B cell (primary cell): Measurements from ENCODE around the gene NME1. TPM values are rescaled to one million over a fixed set of nuclear protein-coding genes. Genes with fewer than 3 reads are reported as not detected.

Experiments
- ATAC-seq: fragments of 200-7000 bp; cut with Tn5 transposase; one replicate; pipeline ENCODE4 v1.10.0; 2021; ENCODE audit warnings: low read depth, mild to moderate bottlenecking, moderate number of reproducible peaks, moderate library complexity
- CTCF ChIA-PET: fragments of 350-600 bp; sonication (Branson Sonifier 250); formaldehyde crosslinking; loops from one replicate; lab custom pipeline; 2021; ENCODE audit warnings: antibody characterized with exemption, inconsistent platforms; lab: Charles Lee
- POLR2A ChIA-PET: fragments of 350-600 bp; sonication (Branson Sonifier 250); formaldehyde crosslinking; loops from one replicate; lab custom pipeline; 2021; ENCODE audit warnings: antibody characterized with exemption; lab: Charles Lee
- DNase-seq: peaks from one replicate; pipeline ENCODE4 v3.0.0; 2013
- H2AFZ ChIP-seq: 2 replicates; pipeline ENCODE4 v1.6.1; 2012; ENCODE audit warnings: mild to moderate bottlenecking, low read depth, low read length; ENCODE audit not compliant: insufficient read depth, poor library complexity, severe bottlenecking
- H3K27ac ChIP-seq, 2 donors: 1 replicate in 1 of 2; 2 replicates in 1 of 2; pipeline ENCODE4 v1.5.1; 2012 to 2013; ENCODE audit warnings: low read length in 2 of 2, mild to moderate bottlenecking in 2 of 2, moderate library complexity in 1 of 2
- H3K27me3 ChIP-seq, 4 experiments: fragments of 200-600 bp in 1 of 4; sonication (generic) in 1 of 4; replicated peaks in 1 of 4; 1 replicate in 2 of 4; 2 replicates in 2 of 4; pipeline versions ENCODE4 v1.6.1 to v1.7.0; 2013 to 2016; ENCODE audit warnings: low read length in 3 of 4, mild to moderate bottlenecking in 2 of 4, mixed read lengths in 1 of 4, moderate library complexity in 1 of 4; ENCODE audit not compliant: insufficient read depth in 4 of 4, control insufficient read depth in 3 of 4; ENCODE audit errors: control extremely low read depth in 1 of 4
- H3K36me3 ChIP-seq, 2 experiments: replicated peaks in 1 of 2; 1 replicate in 1 of 2; 2 replicates in 1 of 2; pipeline versions ENCODE4 v1.6.1 to v1.7.1; 2013; ENCODE audit warnings: low read length in 1 of 2; ENCODE audit not compliant: insufficient read depth in 2 of 2, control insufficient read depth in 1 of 2; ENCODE audit errors: control extremely low read depth in 1 of 2, extremely low read depth in 1 of 2
- H3K4me1 ChIP-seq, 2 donors: fragments of 200-600 bp in 1 of 2; sonication (generic) in 1 of 2; 1 replicate in 1 of 2; 2 replicates in 1 of 2; pipeline versions ENCODE4 v1.5.1 to v1.6.1; 2013 to 2017; ENCODE audit warnings: low read length in 2 of 2; ENCODE audit not compliant: control insufficient read depth in 2 of 2, insufficient read depth in 2 of 2
- H3K4me2 ChIP-seq: replicated peaks from 2 replicates; pipeline ENCODE3; 2012; ENCODE audit warnings: mild to moderate bottlenecking, low read depth, low read length; ENCODE audit not compliant: poor library complexity, severe bottlenecking
- H3K4me3 ChIP-seq, 5 experiments: fragments of 200-600 bp in 1 of 5; sonication (generic) in 1 of 5; 1 replicate in 3 of 5; 2 replicates in 2 of 5; pipeline versions ENCODE4 v1.5.1 to v1.7.0; 2011 to 2016; ENCODE audit warnings: low read length in 4 of 5, mild to moderate bottlenecking in 4 of 5, low read depth in 2 of 5, control low read depth in 1 of 5, moderate library complexity in 1 of 5; ENCODE audit not compliant: insufficient read depth in 1 of 5; ENCODE audit errors: control extremely low read depth in 1 of 5, extremely low read depth in 1 of 5
- H3K79me2 ChIP-seq: fragments of 200-600 bp; sonication (generic); one replicate; pipeline ENCODE4 v1.6.0; 2016; ENCODE audit warnings: low read length; ENCODE audit not compliant: control insufficient read depth, insufficient read depth
- H3K9ac ChIP-seq: fragments of 200-600 bp; sonication (generic); 2 replicates; pipeline ENCODE4 v1.6.1; 2017; ENCODE audit warnings: mild to moderate bottlenecking, low read length, moderate library complexity
- H3K9me3 ChIP-seq, 3 donors: one replicate each; pipeline versions ENCODE4 v1.6.1 to v1.7.1; 2013; ENCODE audit warnings: low read length in 2 of 3; ENCODE audit not compliant: control insufficient read depth in 2 of 3, insufficient read depth in 1 of 3; ENCODE audit errors: control extremely low read depth in 1 of 3
- H4K20me1 ChIP-seq: 2 replicates; pipeline ENCODE4 v1.6.0; 2012; ENCODE audit warnings: mild to moderate bottlenecking, low read length; ENCODE audit not compliant: insufficient read depth, control insufficient read depth, poor library complexity, severe bottlenecking
- H3K27ac Mint-ChIP-seq: one replicate; pipeline ENCODE4 v1.8.0; 2021; ENCODE audit warnings: mixed read lengths
- H3K27me3 Mint-ChIP-seq: one replicate; pipeline ENCODE4 v1.8.0; 2021; ENCODE audit warnings: mixed read lengths
- H3K4me1 Mint-ChIP-seq: one replicate; pipeline ENCODE4 v1.8.0; 2021; ENCODE audit warnings: mixed read lengths
- H3K4me3 Mint-ChIP-seq: one replicate; pipeline ENCODE4 v1.8.0; 2021; ENCODE audit warnings: mixed read lengths
- H3K9me3 Mint-ChIP-seq: one replicate; pipeline ENCODE4 v1.8.0; 2022; ENCODE audit warnings: mixed read lengths; ENCODE audit not compliant: insufficient read depth
- CTCF ChIP-seq: fragments of 200-600 bp; IDR thresholded peaks from one replicate; pipeline ENCODE4 v1.8.0; 2022; ENCODE audit warnings: antibody characterized with exemption, mild to moderate bottlenecking
- EZH2 ChIP-seq: IDR thresholded peaks from 2 replicates; pipeline ENCODE4 v1.6.1; 2012; ENCODE audit warnings: borderline replicate concordance, low read depth, mild to moderate bottlenecking, moderate library complexity, low read length; ENCODE audit not compliant: insufficient read depth, poor library complexity, severe bottlenecking
- WGBS: methylation state at CpG from one replicate; pipeline ENCODE4 v1.1.5; 2013; ENCODE audit warnings: missing lambda C conversion rate; ENCODE audit not compliant: insufficient coverage; 5-methylcytosine and 5-hydroxymethylcytosine counted together
- intact Hi-C: fragments of 100-400 bp; cut with micrococcal nuclease; formaldehyde crosslinking; loops from one replicate; pipeline ENCODE4 v1.10.0; 2022
- polyA plus RNA-seq: library from polyadenylated mRNA; depleted of rRNA; stranded (reverse); fragments of >200 nt; gene quantifications from 2 replicates; pipeline ENCODE4 v1.2.3, GENCODE V29; 2012
- total RNA-seq, 2 donors: library from RNA; stranded (reverse); fragments of 120-200 nt in 1 of 2; gene quantifications; 1 replicate in 1 of 2; 2 replicates in 1 of 2; pipeline versions ENCODE4 v1.2.3 to v1.2.4, GENCODE V29; 2013 to 2022

Gene NME1
- total and polyA plus RNA-seq, 2 donors (not counting 1 experiment from before 2014, with no cell fraction given): 19.0 to 27.5 TPM

GRCh38 chr17:51191895-51192294 lies 38.5 kb downstream of the NME1 start:
- Histone ChIP-seq H2AFZ (no peak overlapping the region), H3K27ac (no peak overlapping the region), H3K9me3 (no peaks in the 10 kb centered on the region), H3K36me3 (peaks cover 8 to 60% of the 10 kb centered on the region in 2 experiments), H3K4me3 (no peak overlapping the region), H3K4me2 (no peak overlapping the region), H4K20me1 (no peaks in the 10 kb centered on the region), H3K9ac (no peak overlapping the region), H3K27me3 (no peaks in the 10 kb centered on the region), H3K79me2 (no peaks in the 10 kb centered on the region), H3K4me1 (no peaks in the 10 kb centered on the region)
- H3K27ac Mint-ChIP-seq: no peak overlapping the region
- DNase-seq: no peak
- no peaks in the 10 kb centered on the region for H3K9me3 Mint-ChIP-seq
- no peaks in the 10 kb centered on the region for H3K27me3 Mint-ChIP-seq
- CTCF ChIA-PET: no interaction called here
- no peak overlapping the region for H3K4me3 Mint-ChIP-seq
- ATAC-seq: no peak
- TF ChIP-seq EZH2 (no peak), CTCF (no peak)
- intact Hi-C loops: no loop called here
- POLR2A ChIA-PET: no interaction called here
- 83% methylated on average over 1 of the region's 2 CpGs for WGBS
- no peaks in the 10 kb centered on the region for H3K4me1 Mint-ChIP-seq

DNA sequence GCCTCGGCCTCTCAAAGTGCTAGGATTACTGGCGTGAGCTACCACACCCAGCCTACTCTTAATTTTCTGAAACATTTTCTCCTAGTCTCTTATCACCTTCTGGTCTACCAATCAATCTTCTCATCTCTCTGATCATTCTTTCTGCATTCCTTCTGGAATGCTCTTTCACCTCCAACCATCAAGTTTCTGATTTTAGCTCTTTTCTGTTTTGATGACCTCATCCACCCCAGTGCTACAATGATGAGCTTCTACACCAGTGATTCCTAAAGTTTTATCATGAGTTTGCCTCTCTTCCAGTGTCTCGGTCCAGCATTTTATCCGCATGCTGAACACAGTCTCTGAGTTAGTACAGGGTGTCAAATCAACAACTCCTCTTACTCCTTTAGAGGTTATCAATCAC lies 44.4 kb downstream of the NME1 start:
- H3K4me2 ChIP-seq: no peak overlapping the region
- no peak overlapping the region for H2AFZ ChIP-seq
- TF ChIP-seq CTCF (no peak), EZH2 (no peak)
- no peak overlapping the region for H3K9ac ChIP-seq
- intact Hi-C loops: no loop called here
- H4K20me1 ChIP-seq: no peaks in the 10 kb centered on the region
- no peaks in the 10 kb centered on the region for H3K27me3 Mint-ChIP-seq
- no peak overlapping the region for H3K4me3 Mint-ChIP-seq
- H3K27ac Mint-ChIP-seq: no peak overlapping the region
- H3K27ac ChIP-seq: no peak overlapping the region
- H3K27me3 ChIP-seq: no peaks in the 10 kb centered on the region
- ChIA-PET CTCF (interaction anchor here (0.9 kb wide), 1 partner anchor 197 kb away, joined by 3 read pairs; no protein-coding TSS in a partner anchor), POLR2A (interaction anchor here (0.7 kb wide), 1 partner anchor 332 kb away, joined by 3 read pairs; no protein-coding TSS in a partner anchor)
- 100% methylated on average over 2 of the region's 4 CpGs for WGBS
- peaks cover 14 to 71% of the 10 kb centered on the region in 2 experiments for H3K36me3 ChIP-seq
- no peaks in the 10 kb centered on the region for H3K79me2 ChIP-seq
- H3K9me3 ChIP-seq: peaks cover 0 to 1% (median 0%) of the 10 kb centered on the region in 3 donors
- H3K9me3 Mint-ChIP-seq: no peaks in the 10 kb centered on the region
- ATAC-seq: no peak
- no peak overlapping the region for H3K4me3 ChIP-seq
- DNase-seq: no peak
- H3K4me1 Mint-ChIP-seq: no peaks in the 10 kb centered on the region
- H3K4me1 ChIP-seq: no peaks in the 10 kb centered on the region
